Astrocyte (in vitro differentiated cells and primary cell): Measurements from ENCODE around the gene IL17RE. TPM values are rescaled to one million over a fixed set of nuclear protein-coding genes. Genes with fewer than 3 reads are reported as not detected.
A peak's percentile ranks its signal among the peaks of the same experiment; 100 is the strongest.

Source experiments
- DNase-seq: peaks from one replicate; pipeline ENCODE4 v3.0.0-alpha.2; 2010; ENCODE audit warnings: low read depth
- FAIRE-seq: peaks from 2 replicates; lab custom pipeline; 2011; peaks lifted over from hg19 to GRCh38; lab: Jason Lieb, UNC
- H2AFZ ChIP-seq: 2 replicates; pipeline ENCODE4 v1.6.0; 2012; ENCODE audit warnings: low read depth, low read length, inconsistent platforms
- H3K27ac ChIP-seq: 2 replicates; pipeline ENCODE4 v1.5.1; 2011; ENCODE audit warnings: low read depth, low read length, inconsistent platforms
- H3K27me3 ChIP-seq: 2 replicates; pipeline ENCODE4 v1.6.0; 2011; ENCODE audit warnings: low read length, inconsistent platforms; ENCODE audit not compliant: insufficient read depth
- H3K36me3 ChIP-seq: 2 replicates; pipeline ENCODE4 v1.5.1; 2011; ENCODE audit warnings: low read length, inconsistent platforms; ENCODE audit not compliant: insufficient read depth
- H3K4me1 ChIP-seq: 2 replicates; pipeline ENCODE4 v1.5.1; 2011; ENCODE audit warnings: low read length, inconsistent platforms; ENCODE audit not compliant: insufficient read depth
- H3K4me2 ChIP-seq: 2 replicates; pipeline ENCODE4 v1.6.0; 2012; ENCODE audit warnings: low read length, inconsistent platforms
- H3K4me3 ChIP-seq: 2 replicates; pipeline ENCODE4 v1.5.1; 2011; ENCODE audit warnings: low read depth, mild to moderate bottlenecking, low read length, inconsistent platforms; ENCODE audit not compliant: insufficient read depth
- H3K79me2 ChIP-seq: 2 replicates; pipeline ENCODE4 v1.6.0; 2012; ENCODE audit warnings: mild to moderate bottlenecking, low read length, inconsistent platforms; ENCODE audit not compliant: insufficient read depth
- H3K9ac ChIP-seq: 2 replicates; pipeline ENCODE4 v1.6.0; 2012; ENCODE audit warnings: mild to moderate bottlenecking, low read length, inconsistent platforms
- H3K9me3 ChIP-seq: 2 replicates; pipeline ENCODE4 v1.5.1; 2012; ENCODE audit warnings: low read depth, mild to moderate bottlenecking, low read length, inconsistent platforms; ENCODE audit not compliant: insufficient read depth
- H4K20me1 ChIP-seq: 2 replicates; pipeline ENCODE4 v1.6.0; 2012; ENCODE audit warnings: low read length, inconsistent platforms; ENCODE audit not compliant: insufficient read depth
- H3K27ac Mint-ChIP-seq: one replicate; pipeline ENCODE4 v1.8.0; 2021; ENCODE audit warnings: mild to moderate bottlenecking, mixed read lengths; ENCODE audit not compliant: unreplicated experiment
- H3K27me3 Mint-ChIP-seq: one replicate; pipeline ENCODE4 v1.8.0; 2021; ENCODE audit warnings: low read depth, mixed read lengths; ENCODE audit not compliant: unreplicated experiment
- H3K36me3 Mint-ChIP-seq: one replicate; pipeline ENCODE4 v1.8.0; 2021; ENCODE audit warnings: low read depth, mixed read lengths; ENCODE audit not compliant: unreplicated experiment
- H3K4me1 Mint-ChIP-seq: one replicate; pipeline ENCODE4 v1.8.0; 2021; ENCODE audit warnings: low read depth, mixed read lengths; ENCODE audit not compliant: unreplicated experiment
- H3K4me3 Mint-ChIP-seq: one replicate; pipeline ENCODE4 v1.8.0; 2021; ENCODE audit warnings: mild to moderate bottlenecking, moderate library complexity, mixed read lengths; ENCODE audit not compliant: unreplicated experiment
- H3K9me3 Mint-ChIP-seq: one replicate; pipeline ENCODE4 v1.8.0; 2021; ENCODE audit warnings: mild to moderate bottlenecking, mixed read lengths; ENCODE audit not compliant: unreplicated experiment
- CTCF ChIP-seq: IDR thresholded peaks from 2 replicates; pipeline ENCODE4 v1.5.1; 2011; ENCODE audit warnings: low read depth, mild to moderate bottlenecking, inconsistent platforms, low read length, moderate library complexity; ENCODE audit not compliant: insufficient read depth
- EZH2 ChIP-seq: IDR thresholded peaks from 2 replicates; pipeline ENCODE4 v1.6.1; 2012; ENCODE audit warnings: mild to moderate bottlenecking, low read length, inconsistent platforms; ENCODE audit not compliant: insufficient read depth
- total RNA-seq: library from RNA; stranded (reverse); gene quantifications from 2 replicates; pipeline ENCODE4 v1.2.1, GENCODE V29; 2021

IL17RE gene
- total RNA-seq, 1 donor from 2014 or later: 4.6 TPM

- H3K27me3 Mint-ChIP-seq: peaks cover 12% of the 10 kb centered on the region
- H3K79me2 ChIP-seq: no peaks in the 10 kb centered on the region
- no peak overlapping the region for H3K27ac Mint-ChIP-seq
- H3K4me1 Mint-ChIP-seq: no peaks in the 10 kb centered on the region
- TF ChIP-seq CTCF: peak; percentile 28
- no peak for TF ChIP-seq EZH2
- H3K27ac ChIP-seq: no peak overlapping the region
- H3K27me3 ChIP-seq: no peaks in the 10 kb centered on the region
- H3K4me3 Mint-ChIP-seq: no peak overlapping the region
- no peak for FAIRE-seq
- H3K4me2 ChIP-seq: peak overlapping the region; percentile 94
- H3K9me3 Mint-ChIP-seq: no peaks in the 10 kb centered on the region
- H3K9ac ChIP-seq: peak overlapping the region; percentile 70
- H3K4me3 ChIP-seq: peak overlapping the region; percentile 63
- peak; percentile 60 for DNase-seq
- peaks cover 17% of the 10 kb centered on the region for H3K36me3 Mint-ChIP-seq
- H3K9me3 ChIP-seq: no peaks in the 10 kb centered on the region
- peaks cover 11% of the 10 kb centered on the region for H3K4me1 ChIP-seq
- no peaks in the 10 kb centered on the region for H4K20me1 ChIP-seq
- H2AFZ ChIP-seq: peak overlapping the region; percentile 94
- H3K36me3 ChIP-seq: no peaks in the 10 kb centered on the region
Observed at GRCh38 chr3:9947025-9947995, 44.7 kb downstream of the IL17RE start.

- Histone ChIP-seq H3K4me3 (no peak overlapping the region), H3K36me3 (no peaks in the 10 kb centered on the region), H3K79me2 (no peaks in the 10 kb centered on the region), H3K4me1 (peaks cover 11% of the 10 kb centered on the region), H3K4me2 (no peak overlapping the region), H2AFZ (no peak overlapping the region), H3K27me3 (no peaks in the 10 kb centered on the region), H3K27ac (no peak overlapping the region), H3K9ac (no peak overlapping the region), H3K9me3 (no peaks in the 10 kb centered on the region), H4K20me1 (no peaks in the 10 kb centered on the region)
- Mint-ChIP-seq H3K27me3 (peaks cover 12% of the 10 kb centered on the region), H3K36me3 (peaks cover 13% of the 10 kb centered on the region), H3K4me3 (no peak overlapping the region), H3K9me3 (no peaks in the 10 kb centered on the region), H3K27ac (no peak overlapping the region), H3K4me1 (no peaks in the 10 kb centered on the region)
- DNase-seq (no peak), FAIRE-seq (no peak)
- no peak for TF ChIP-seq EZH2
- no peak for TF ChIP-seq CTCF
Observed at GRCh38 chr3:9948586-9948985, 45.9 kb downstream of the IL17RE start.

- DNase-seq (no peak), FAIRE-seq (no peak)
- Histone ChIP-seq H3K4me2 (no peak overlapping the region), H3K27ac (no peak overlapping the region), H3K79me2 (no peaks in the 10 kb centered on the region), H3K36me3 (no peaks in the 10 kb centered on the region), H4K20me1 (no peaks in the 10 kb centered on the region), H3K9me3 (no peaks in the 10 kb centered on the region), H3K4me1 (peaks cover 11% of the 10 kb centered on the region), H2AFZ (no peak overlapping the region), H3K9ac (no peak overlapping the region), H3K4me3 (no peak overlapping the region), H3K27me3 (no peaks in the 10 kb centered on the region)
- no peaks in the 10 kb centered on the region for H3K4me1 Mint-ChIP-seq
- no peak overlapping the region for H3K27ac Mint-ChIP-seq
- no peaks in the 10 kb centered on the region for H3K9me3 Mint-ChIP-seq
- peaks cover 13% of the 10 kb centered on the region for H3K27me3 Mint-ChIP-seq
- H3K4me3 Mint-ChIP-seq: no peak overlapping the region
- H3K36me3 Mint-ChIP-seq: peaks cover 8% of the 10 kb centered on the region
- no peak for TF ChIP-seq EZH2
- TF ChIP-seq CTCF: no peak
Observed at GRCh38 chr3:9949115-9949514, 46.5 kb downstream of the IL17RE start.
